ENCODE data around the gene PEX11A.

The PEX11A gene

GRCh38 chr15:89674526-89674925, 16.0 kb downstream of the PEX11A start:
- DNase-seq: no peak

- no peak for DNase-seq
These were observed 17.4 kb downstream of the PEX11A start for GRCh38 chr15:89673165-89673512.

GRCh38 chr15:89672221-89673164, 18.1 kb downstream of the PEX11A start:
- no peak for DNase-seq

- DNase-seq: no peak
These were observed 18.9 kb downstream of the PEX11A start for GRCh38 chr15:89671687-89672086.

- no peak for DNase-seq
These were observed 19.5 kb downstream of the PEX11A start for GRCh38 chr15:89670971-89671560.

- no peak for DNase-seq
These were observed 20.6 kb downstream of the PEX11A start for GRCh38 chr15:89669941-89670340.

GRCh38 chr15:89669309-89669865, 21.2 kb downstream of the PEX11A start:
- DNase-seq: no peak

GRCh38 chr15:89668171-89668570, 22.4 kb downstream of the PEX11A start:
- no peak for DNase-seq

- DNase-seq: no peak
These were observed 22.9 kb downstream of the PEX11A start for GRCh38 chr15:89667706-89667960.

- no peak for DNase-seq
These were observed 23.5 kb downstream of the PEX11A start for GRCh38 chr15:89666858-89667705.

- DNase-seq: no peak
These were observed 24.2 kb downstream of the PEX11A start for GRCh38 chr15:89666184-89666857.

- DNase-seq: no peak
These were observed 24.9 kb downstream of the PEX11A start for GRCh38 chr15:89665449-89666181.

GRCh38 chr15:89664441-89665350, 25.9 kb downstream of the PEX11A start:
- DNase-seq: no peak

GRCh38 chr15:89662893-89663626, 27.5 kb downstream of the PEX11A start:
- DNase-seq: no peak

- DNase-seq: no peak
These were observed 30.0 kb downstream of the PEX11A start for GRCh38 chr15:89660556-89660955.

GRCh38 chr15:89659295-89659694, 31.3 kb downstream of the PEX11A start:
- DNase-seq: no peak

- DNase-seq: no peak
These were observed 32.8 kb downstream of the PEX11A start for GRCh38 chr15:89657686-89658200.

GRCh38 chr15:89656116-89656815, 34.3 kb downstream of the PEX11A start:
- no peak for DNase-seq

All from activated gamma-delta T cell (primary cell).